Neural progenitor cell (in vitro differentiated cells): Measurements from ENCODE around the gene AK5. TPM values are rescaled to one million over a fixed set of nuclear protein-coding genes. Genes with fewer than 3 reads are reported as not detected.

Source experiments
- DNase-seq: peaks from one replicate; pipeline ENCODE4 v3.0.0-alpha.2; 2016; ENCODE audit warnings: low spot score
- H2AFZ ChIP-seq: fragments of 200-600 bp; sonication (generic); replicated peaks from 2 replicates; pipeline ENCODE4 v1.6.1; 2016; ENCODE audit warnings: antibody characterized with exemption
- H3F3A ChIP-seq: fragments of 200-600 bp; sonication (generic); 2 replicates; pipeline ENCODE4 v1.6.1; 2016; ENCODE audit warnings: antibody characterized with exemption, low read depth
- H3K27ac ChIP-seq: fragments of 200-600 bp; sonication (generic); 2 replicates; pipeline ENCODE4 v1.5.1; 2016; ENCODE audit warnings: mild to moderate bottlenecking
- H3K27me3 ChIP-seq: fragments of 200-600 bp; sonication (generic); 2 replicates; pipeline ENCODE4 v1.6.1; 2016; ENCODE audit warnings: mild to moderate bottlenecking, moderate library complexity
- H3K36me3 ChIP-seq: fragments of 200-600 bp; sonication (generic); 2 replicates; pipeline ENCODE4 v1.5.1; 2016
- H3K4me1 ChIP-seq: fragments of 200-600 bp; sonication (generic); 2 replicates; pipeline ENCODE4 v1.6.1; 2016; ENCODE audit warnings: mixed run types
- H3K4me2 ChIP-seq: fragments of 200-600 bp; sonication (generic); 2 replicates; pipeline ENCODE4 v1.6.1; 2016
- H3K4me3 ChIP-seq: fragments of 200-600 bp; sonication (generic); 2 replicates; pipeline ENCODE4 v1.5.1; 2016
- H3K79me2 ChIP-seq: fragments of 200-600 bp; sonication (generic); 2 replicates; pipeline ENCODE4 v1.6.1; 2016; ENCODE audit warnings: low read depth
- H3K9ac ChIP-seq: fragments of 200-600 bp; sonication (generic); 2 replicates; pipeline ENCODE4 v1.6.1; 2016
- H3K9me3 ChIP-seq: fragments of 200-600 bp; sonication (generic); 2 replicates; pipeline ENCODE4 v1.5.1; 2016; ENCODE audit warnings: low read depth
- H4K20me1 ChIP-seq: fragments of 200-600 bp; sonication (generic); 2 replicates; pipeline ENCODE4 v1.6.1; 2016; ENCODE audit warnings: low read depth
- H3K27ac Mint-ChIP-seq: 3 replicates; pipeline ENCODE4 v1.8.0; 2021; ENCODE audit warnings: mixed read lengths
- H3K27me3 Mint-ChIP-seq: 2 replicates; pipeline ENCODE4 v1.8.0; 2022; ENCODE audit warnings: low read depth, mild to moderate bottlenecking, inconsistent platforms, moderate library complexity, mixed read lengths; ENCODE audit not compliant: insufficient read depth
- H3K36me3 Mint-ChIP-seq: 3 replicates; pipeline ENCODE4 v1.8.0; 2021; ENCODE audit warnings: mixed read lengths
- H3K4me1 Mint-ChIP-seq: 3 replicates; pipeline ENCODE4 v1.8.0; 2021; ENCODE audit warnings: mixed read lengths
- H3K4me3 Mint-ChIP-seq: 3 replicates; pipeline ENCODE4 v1.8.0; 2021; ENCODE audit warnings: mild to moderate bottlenecking, moderate library complexity, mixed read lengths
- H3K9me3 Mint-ChIP-seq: 3 replicates; pipeline ENCODE4 v1.8.0; 2020; ENCODE audit warnings: mixed read lengths
- CTCF ChIP-seq: fragments of 200-600 bp; sonication (generic); IDR thresholded peaks from 2 replicates; pipeline ENCODE4 v1.5.1; 2017; ENCODE audit warnings: antibody characterized with exemption, mild to moderate bottlenecking
- EZH2 ChIP-seq: fragments of 200-600 bp; sonication (generic); IDR thresholded peaks from 2 replicates; pipeline ENCODE4 v1.6.1; 2017; ENCODE audit warnings: antibody characterized with exemption, mild to moderate bottlenecking, moderate library complexity
- EZH2phosphoT487 ChIP-seq: fragments of 200-600 bp; sonication (generic); IDR thresholded peaks from 2 replicates; pipeline ENCODE4 v1.6.1; 2017; ENCODE audit warnings: antibody characterized with exemption
- total RNA-seq: library from RNA; depleted of rRNA; stranded (reverse); fragments of >200 nt; gene quantifications from 2 replicates; pipeline ENCODE4 v1.2.3, GENCODE V29; 2015; ENCODE audit warnings: low replicate concordance

Gene AK5
- total RNA-seq, 1 donor from 2014 or later: 1.8 TPM

- peak overlapping the region; percentile 52 for H2AFZ ChIP-seq
- H3K4me1 ChIP-seq: no peaks in the 10 kb centered on the region
- Mint-ChIP-seq H3K9me3 (no peaks in the 10 kb centered on the region), H3K36me3 (no peaks in the 10 kb centered on the region), H3K4me3 (no peak overlapping the region), H3K27me3 (peaks cover 2% of the 10 kb centered on the region), H3K27ac (no peak overlapping the region), H3K4me1 (peaks cover 5% of the 10 kb centered on the region)
- no peak overlapping the region for H3K4me2 ChIP-seq
- no peaks in the 10 kb centered on the region for H3K79me2 ChIP-seq
- TF ChIP-seq EZH2: no peak
- no peak for TF ChIP-seq EZH2phosphoT487
- TF ChIP-seq CTCF: no peak
- H3K9me3 ChIP-seq: no peaks in the 10 kb centered on the region
- no peak overlapping the region for H3K9ac ChIP-seq
- H3F3A ChIP-seq: no peaks in the 10 kb centered on the region
- H3K36me3 ChIP-seq: no peaks in the 10 kb centered on the region
- no peak overlapping the region for H3K27ac ChIP-seq
- H3K27me3 ChIP-seq: no peaks in the 10 kb centered on the region
- no peak for DNase-seq
- no peaks in the 10 kb centered on the region for H4K20me1 ChIP-seq
- H3K4me3 ChIP-seq: no peak overlapping the region
Measured at GRCh38 chr1:77370161-77370560, 88.3 kb downstream of the AK5 start.

GRCh38 chr1:77370583-77371306 lies 88.9 kb downstream of the AK5 start:
- no peak overlapping the region for H2AFZ ChIP-seq
- no peak overlapping the region for H3K27ac ChIP-seq
- Mint-ChIP-seq H3K4me3 (no peak overlapping the region), H3K4me1 (peaks cover 5% of the 10 kb centered on the region), H3K36me3 (no peaks in the 10 kb centered on the region), H3K27ac (no peak overlapping the region), H3K27me3 (peaks cover 2% of the 10 kb centered on the region), H3K9me3 (no peaks in the 10 kb centered on the region)
- H3K9me3 ChIP-seq: no peaks in the 10 kb centered on the region
- TF ChIP-seq EZH2phosphoT487: no peak
- TF ChIP-seq EZH2: no peak
- no peak for TF ChIP-seq CTCF
- no peak overlapping the region for H3K4me2 ChIP-seq
- no peaks in the 10 kb centered on the region for H3K27me3 ChIP-seq
- H3K36me3 ChIP-seq: no peaks in the 10 kb centered on the region
- H3F3A ChIP-seq: no peaks in the 10 kb centered on the region
- H3K4me1 ChIP-seq: no peaks in the 10 kb centered on the region
- no peak overlapping the region for H3K4me3 ChIP-seq
- H3K79me2 ChIP-seq: no peaks in the 10 kb centered on the region
- DNase-seq: no peak
- H4K20me1 ChIP-seq: no peaks in the 10 kb centered on the region
- H3K9ac ChIP-seq: no peak overlapping the region

- H3K9ac ChIP-seq: no peak overlapping the region
- Mint-ChIP-seq H3K4me1 (peaks cover 5% of the 10 kb centered on the region), H3K27ac (no peak overlapping the region), H3K4me3 (no peak overlapping the region), H3K36me3 (no peaks in the 10 kb centered on the region), H3K27me3 (peaks cover 2% of the 10 kb centered on the region), H3K9me3 (no peaks in the 10 kb centered on the region)
- H3K4me3 ChIP-seq: no peak overlapping the region
- H3K36me3 ChIP-seq: no peaks in the 10 kb centered on the region
- no peaks in the 10 kb centered on the region for H3K79me2 ChIP-seq
- no peaks in the 10 kb centered on the region for H3F3A ChIP-seq
- H3K27me3 ChIP-seq: no peaks in the 10 kb centered on the region
- no peak for TF ChIP-seq CTCF
- no peak for TF ChIP-seq EZH2phosphoT487
- TF ChIP-seq EZH2: no peak
- H3K9me3 ChIP-seq: no peaks in the 10 kb centered on the region
- H3K27ac ChIP-seq: no peak overlapping the region
- DNase-seq: no peak
- no peaks in the 10 kb centered on the region for H4K20me1 ChIP-seq
- no peak overlapping the region for H3K4me2 ChIP-seq
- H3K4me1 ChIP-seq: no peaks in the 10 kb centered on the region
- H2AFZ ChIP-seq: no peak overlapping the region
Measured at GRCh38 chr1:77371396-77371795, 89.6 kb downstream of the AK5 start.
